GM19193 (cell line): ENCODE results near the gene MAST3.

Experiments
- POLR2A ChIP-seq: IDR thresholded peaks from 4 replicates; pipeline ENCODE4 v1.6.1; 2011; ENCODE audit not compliant: insufficient read depth, insufficient read length; ENCODE audit errors: extremely low read depth

The MAST3 gene

GRCh38 chr19:18167975-18168645 is 70.5 kb downstream of the MAST3 start:
- no peak for TF ChIP-seq POLR2A

- TF ChIP-seq POLR2A, result no peak
These were observed 71.2 kb downstream of the MAST3 start for GRCh38 chr19:18168673-18169381.

DNA sequence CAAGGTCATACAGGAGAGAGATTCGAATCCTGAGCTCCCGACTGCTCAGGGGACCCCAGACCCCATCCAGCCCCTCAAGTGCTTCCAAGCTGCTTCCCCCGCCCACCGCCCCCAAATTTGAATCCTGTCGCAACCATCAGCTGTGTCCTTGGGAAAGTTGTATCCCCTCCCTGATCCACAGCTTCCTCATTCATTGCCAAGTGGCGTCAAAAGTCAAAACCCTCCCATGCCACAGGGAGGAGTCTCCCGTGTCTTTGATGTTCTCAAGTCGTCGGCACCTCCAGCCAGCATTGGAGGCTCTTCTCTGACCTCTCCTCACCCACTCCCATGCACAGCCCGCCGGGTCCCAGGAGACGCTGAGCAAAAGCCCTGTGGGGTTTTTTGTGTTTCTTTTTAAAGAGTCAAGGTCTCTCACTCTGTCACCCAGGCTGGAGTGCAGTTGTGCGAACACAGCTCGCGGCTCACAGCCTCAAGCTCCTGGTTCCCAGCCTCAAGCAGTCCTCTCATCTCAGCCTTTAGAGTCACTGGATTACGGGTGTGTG is 73.2 kb downstream of the MAST3 start:
- TF ChIP-seq POLR2A, result peak; percentile 11

DNA sequence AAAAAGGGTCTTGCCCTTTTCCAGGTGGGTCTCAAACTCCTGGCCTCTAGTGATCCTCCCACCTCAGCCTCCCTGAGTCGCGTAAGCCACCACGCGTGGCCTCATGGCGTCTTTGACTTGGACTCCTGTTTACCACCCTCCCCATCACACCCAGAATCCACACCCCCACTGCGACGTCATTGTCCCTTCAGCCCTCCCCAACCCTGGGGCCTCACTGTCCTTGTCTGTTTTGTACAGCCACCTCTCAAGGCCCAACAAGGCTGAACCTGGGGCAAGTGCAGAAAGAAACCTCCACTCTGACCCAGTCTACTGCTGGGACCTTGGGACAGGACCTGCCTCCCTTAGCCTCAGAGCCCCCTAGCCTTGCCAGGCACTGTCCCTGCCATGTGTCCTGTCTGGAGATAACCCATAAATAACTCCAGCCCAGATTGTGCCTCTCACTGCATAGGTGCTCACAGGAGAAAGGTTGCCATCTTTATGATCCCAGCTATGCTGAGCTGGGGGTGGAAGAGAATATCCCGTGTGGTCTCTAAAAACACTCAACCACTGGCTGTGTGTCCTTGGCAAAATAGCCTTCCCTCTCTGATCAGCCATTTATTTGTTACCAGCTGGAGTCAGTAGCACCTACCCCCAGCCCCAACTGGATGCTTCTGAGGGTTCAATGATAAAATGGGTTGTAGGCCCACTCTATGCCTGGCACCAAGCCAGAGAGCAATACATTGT is 74.2 kb downstream of the MAST3 start:
- TF ChIP-seq POLR2A, result no peak

- no peak for TF ChIP-seq POLR2A
These were observed 74.9 kb downstream of the MAST3 start for GRCh38 chr19:18172331-18173053.

DNA sequence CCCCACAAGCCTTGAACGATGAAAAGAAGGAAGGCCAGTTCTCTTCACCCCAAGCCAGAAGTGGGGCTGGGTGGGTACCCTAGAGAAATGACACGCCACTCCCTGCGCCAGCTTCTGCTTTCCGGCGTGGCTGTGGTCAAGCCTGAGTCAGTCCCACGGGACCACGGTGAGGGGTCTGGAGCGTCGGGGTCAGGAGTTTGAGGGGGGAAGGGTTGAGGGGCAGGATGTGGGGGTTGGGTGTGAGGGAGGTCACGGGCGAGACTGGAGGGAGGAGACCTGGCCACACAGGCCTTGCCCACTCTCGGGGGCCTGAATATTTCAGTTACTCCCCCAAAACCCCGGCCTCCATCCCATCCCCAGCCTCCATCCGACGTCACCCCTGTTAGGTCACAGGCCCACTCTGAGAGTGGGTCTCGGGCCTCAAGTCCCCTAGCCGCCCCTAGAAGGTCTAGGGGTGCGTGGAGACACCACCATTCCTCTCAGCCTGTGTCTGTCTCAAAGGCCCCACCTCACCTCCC is 75.5 kb downstream of the MAST3 start:
- TF ChIP-seq POLR2A, result no peak

DNA sequence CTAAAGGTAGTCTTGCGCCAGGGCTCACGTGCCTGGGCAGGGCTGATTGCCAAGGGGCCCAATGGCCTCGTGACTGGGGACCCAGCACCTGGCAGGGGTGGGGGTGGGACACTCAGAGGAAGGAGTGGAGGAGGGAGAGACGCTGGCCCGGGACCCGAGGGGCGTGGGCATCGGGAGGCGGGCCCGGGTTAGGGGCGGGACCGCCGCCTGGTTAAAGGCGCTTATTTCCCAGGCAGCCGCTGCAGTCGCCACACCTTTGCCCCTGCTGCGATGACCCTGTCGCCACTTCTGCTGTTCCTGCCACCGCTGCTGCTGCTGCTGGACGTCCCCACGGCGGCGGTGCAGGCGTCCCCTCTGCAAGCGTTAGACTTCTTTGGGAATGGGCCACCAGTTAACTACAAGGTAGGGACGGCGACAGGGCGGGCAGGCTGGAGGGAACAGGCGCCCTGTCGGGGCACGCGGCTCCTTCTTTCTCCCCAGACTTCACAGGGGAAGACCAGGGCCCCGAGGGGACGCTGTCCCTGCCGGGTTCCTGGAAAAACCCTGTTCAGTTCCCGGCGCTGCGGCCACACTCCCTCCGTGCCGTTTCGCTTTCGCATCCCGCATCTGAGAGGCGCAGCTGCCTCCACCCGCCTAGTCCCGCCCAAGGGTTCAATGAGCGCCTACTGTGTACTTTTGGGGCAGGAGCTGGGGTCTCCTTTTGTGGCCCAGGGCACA is 76.2 kb downstream of the MAST3 start, which contains the start of gene IFI30:
Gene IFI30, plus strand, starts transcription at position 242 of the 717 bp plus-strand sequence. Its CDS starts 29 bp downstream, at position 271.
- peak; percentile 98 for TF ChIP-seq POLR2A

GRCh38 chr19:18174983-18175382 is 77.4 kb downstream of the MAST3 start:
- TF ChIP-seq POLR2A, result no peak

- TF ChIP-seq POLR2A, result no peak
These were observed 79.1 kb downstream of the MAST3 start for GRCh38 chr19:18176367-18177310.

DNA sequence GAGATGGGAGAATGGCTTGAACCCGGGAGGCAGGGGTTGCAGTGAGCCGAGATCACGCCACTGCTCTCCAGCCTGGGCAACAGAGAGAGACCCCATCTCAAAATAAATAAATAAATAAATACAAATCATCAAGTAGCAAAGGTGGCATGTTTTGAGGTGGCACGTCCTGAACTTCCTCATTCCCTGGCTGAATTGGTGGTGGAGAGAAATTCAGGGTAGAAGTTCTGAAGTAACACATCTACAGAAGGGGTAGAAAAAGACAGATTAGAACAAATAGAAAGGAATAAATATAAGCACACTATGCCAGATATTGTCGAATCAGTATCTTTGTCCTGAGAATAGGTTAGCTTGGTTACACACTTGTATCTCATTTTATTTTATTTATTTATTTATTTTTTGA is 82.4 kb downstream of the MAST3 start:
- no peak for TF ChIP-seq POLR2A

DNA sequence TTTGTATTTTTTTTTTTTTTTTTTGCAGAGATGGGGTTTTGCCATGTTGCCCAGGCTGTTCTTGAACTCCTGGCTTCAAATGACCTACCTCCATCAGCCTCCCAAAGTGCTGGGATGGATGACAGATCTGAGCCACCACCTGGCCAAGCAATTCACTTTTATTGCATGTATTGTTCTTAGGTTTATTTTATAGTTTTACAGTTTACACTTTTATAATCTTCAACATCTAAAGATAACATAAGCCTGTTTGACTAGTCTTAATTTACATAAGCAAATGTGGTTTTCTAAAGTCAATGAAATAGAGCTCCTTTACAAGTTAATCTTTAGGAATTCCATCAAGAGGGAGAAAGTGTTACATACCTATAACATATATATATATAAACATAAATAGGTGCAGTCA is 86.0 kb downstream of the MAST3 start:
- no peak for TF ChIP-seq POLR2A

DNA sequence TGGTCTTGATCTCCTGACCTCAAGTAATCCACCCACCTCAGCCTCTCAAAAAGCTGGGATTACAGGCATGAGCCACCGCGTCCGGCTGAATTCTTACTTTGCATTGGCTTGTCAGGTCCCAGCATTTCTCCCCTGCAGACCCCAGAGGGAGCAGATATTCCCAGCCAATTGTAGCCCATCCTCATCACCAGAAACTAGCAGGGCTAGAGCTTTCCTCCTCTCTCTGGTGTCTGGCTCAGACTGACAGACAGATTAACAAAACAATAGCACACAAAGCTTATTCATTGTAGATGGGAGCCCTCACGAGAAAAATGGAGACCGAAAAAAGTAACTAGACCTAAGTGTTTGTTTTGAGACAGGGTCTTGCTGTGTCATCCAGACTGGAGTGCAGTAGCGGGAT is 88.0 kb downstream of the MAST3 start:
- no peak for TF ChIP-seq POLR2A

DNA sequence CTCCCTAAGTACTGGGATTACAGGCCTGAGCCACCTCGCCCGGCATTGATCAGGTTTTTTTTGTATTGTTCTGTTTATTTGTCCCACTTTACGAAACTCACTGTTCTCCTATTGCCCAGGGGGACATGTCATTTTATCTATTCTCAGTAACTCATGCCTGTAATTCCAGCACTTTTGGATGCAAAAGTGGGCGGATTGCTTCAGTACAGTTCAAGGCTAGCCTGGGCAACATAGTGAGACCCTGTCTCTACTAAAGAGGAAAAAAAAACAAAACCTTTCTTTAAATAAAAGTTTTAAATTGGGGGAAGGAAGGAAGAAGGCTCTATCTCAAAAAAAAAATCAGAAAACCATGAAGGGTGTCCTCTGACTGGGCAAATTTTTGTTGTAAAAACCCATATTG is 92.7 kb downstream of the MAST3 start:
- no peak for TF ChIP-seq POLR2A
